ENCODE results near the gene WWOX. TPM values are rescaled to one million over a fixed set of nuclear protein-coding genes. Genes with fewer than 3 reads are reported as not detected.

Gene WWOX
- total and polyA plus RNA-seq, 2 of the 13 experiments (the other 11 are each of a cell fraction or from before 2014, with no cell fraction given) = 9.1 to 37.4 TPM

DNA sequence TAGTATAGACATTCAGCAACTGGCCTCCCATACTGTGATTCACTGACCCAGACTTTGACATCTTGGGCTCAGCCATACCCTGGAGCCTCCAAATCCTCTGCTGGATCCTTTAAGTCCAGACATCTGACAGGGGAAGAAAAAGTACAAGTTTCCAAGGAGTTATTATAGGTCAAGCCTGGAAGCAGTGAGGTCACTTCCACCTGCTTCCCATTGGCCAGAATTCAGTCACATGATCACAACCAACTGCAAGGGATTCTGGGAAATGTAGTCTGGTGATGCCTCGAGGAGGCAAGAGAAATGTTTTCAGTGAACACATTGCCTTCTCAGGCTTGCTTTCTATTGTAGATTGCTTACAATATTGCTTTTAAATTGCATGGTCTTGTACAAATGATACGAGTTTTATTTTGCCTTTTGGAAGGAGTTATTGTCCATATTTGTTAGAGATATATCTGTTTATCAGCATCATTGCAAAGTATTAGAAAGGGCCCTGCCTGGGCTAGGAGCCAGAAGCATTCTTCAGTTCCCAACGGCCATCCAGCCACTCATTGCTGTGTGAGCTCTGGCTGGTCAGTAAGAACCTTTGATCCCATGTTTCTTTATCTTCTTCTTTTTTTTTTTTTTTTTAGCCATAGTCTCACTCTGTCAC is 696.9 kb downstream of the WWOX start (continued):
- TF ChIP-seq, protein P1, sequence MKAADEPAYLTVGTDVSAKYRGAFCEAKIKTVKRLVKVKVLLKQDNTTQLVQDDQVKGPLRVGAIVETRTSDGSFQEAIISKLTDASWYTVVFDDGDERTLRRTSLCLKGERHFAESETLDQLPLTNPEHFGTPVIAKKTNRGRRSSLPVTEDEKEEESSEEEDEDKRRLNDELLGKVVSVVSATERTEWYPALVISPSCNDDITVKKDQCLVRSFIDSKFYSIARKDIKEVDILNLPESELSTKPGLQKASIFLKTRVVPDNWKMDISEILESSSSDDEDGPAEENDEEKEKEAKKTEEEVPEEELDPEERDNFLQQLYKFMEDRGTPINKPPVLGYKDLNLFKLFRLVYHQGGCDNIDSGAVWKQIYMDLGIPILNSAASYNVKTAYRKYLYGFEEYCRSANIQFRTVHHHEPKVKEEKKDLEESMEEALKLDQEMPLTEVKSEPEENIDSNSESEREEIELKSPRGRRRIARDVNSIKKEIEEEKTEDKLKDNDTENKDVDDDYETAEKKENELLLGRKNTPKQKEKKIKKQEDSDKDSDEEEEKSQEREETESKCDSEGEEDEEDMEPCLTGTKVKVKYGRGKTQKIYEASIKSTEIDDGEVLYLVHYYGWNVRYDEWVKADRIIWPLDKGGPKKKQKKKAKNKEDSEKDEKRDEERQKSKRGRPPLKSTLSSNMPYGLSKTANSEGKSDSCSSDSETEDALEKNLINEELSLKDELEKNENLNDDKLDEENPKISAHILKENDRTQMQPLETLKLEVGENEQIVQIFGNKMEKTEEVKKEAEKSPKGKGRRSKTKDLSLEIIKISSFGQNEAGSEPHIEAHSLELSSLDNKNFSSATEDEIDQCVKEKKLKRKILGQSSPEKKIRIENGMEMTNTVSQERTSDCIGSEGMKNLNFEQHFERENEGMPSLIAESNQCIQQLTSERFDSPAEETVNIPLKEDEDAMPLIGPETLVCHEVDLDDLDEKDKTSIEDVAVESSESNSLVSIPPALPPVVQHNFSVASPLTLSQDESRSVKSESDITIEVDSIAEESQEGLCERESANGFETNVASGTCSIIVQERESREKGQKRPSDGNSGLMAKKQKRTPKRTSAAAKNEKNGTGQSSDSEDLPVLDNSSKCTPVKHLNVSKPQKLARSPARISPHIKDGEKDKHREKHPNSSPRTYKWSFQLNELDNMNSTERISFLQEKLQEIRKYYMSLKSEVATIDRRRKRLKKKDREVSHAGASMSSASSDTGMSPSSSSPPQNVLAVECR (CRISPR knock-in tag; IDR thresholded peaks at IDR 0.05; ENCODE audit: borderline replicate concordance) = no peak; the same call in 1 of the 2 replicates
- TF ChIP-seq, protein P2, sequence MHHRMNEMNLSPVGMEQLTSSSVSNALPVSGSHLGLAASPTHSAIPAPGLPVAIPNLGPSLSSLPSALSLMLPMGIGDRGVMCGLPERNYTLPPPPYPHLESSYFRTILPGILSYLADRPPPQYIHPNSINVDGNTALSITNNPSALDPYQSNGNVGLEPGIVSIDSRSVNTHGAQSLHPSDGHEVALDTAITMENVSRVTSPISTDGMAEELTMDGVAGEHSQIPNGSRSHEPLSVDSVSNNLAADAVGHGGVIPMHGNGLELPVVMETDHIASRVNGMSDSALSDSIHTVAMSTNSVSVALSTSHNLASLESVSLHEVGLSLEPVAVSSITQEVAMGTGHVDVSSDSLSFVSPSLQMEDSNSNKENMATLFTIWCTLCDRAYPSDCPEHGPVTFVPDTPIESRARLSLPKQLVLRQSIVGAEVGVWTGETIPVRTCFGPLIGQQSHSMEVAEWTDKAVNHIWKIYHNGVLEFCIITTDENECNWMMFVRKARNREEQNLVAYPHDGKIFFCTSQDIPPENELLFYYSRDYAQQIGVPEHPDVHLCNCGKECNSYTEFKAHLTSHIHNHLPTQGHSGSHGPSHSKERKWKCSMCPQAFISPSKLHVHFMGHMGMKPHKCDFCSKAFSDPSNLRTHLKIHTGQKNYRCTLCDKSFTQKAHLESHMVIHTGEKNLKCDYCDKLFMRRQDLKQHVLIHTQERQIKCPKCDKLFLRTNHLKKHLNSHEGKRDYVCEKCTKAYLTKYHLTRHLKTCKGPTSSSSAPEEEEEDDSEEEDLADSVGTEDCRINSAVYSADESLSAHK (CRISPR knock-in tag; IDR thresholded peaks at IDR 0.05; ENCODE audit: borderline replicate concordance) = no peak
- TF ChIP-seq ELF1 (CRISPR knock-in tag; IDR thresholded peaks at IDR 0.05) = peak; percentile 57; the same call in 1 of the 2 replicates
- TF ChIP-seq HNRNPK (IDR thresholded peaks at IDR 0.05; ENCODE audit: low read depth, low read length, poor library complexity, severe bottlenecking) = no peak
- TF ChIP-seq RAD21 (CRISPR knock-in tag; IDR thresholded peaks at IDR 0.05) = no peak
- TF ChIP-seq AHR (CRISPR knock-in tag; IDR thresholded peaks at IDR 0.05) = no peak
- TF ChIP-seq ZSCAN9 (CRISPR knock-in tag; IDR thresholded peaks at IDR 0.05; ENCODE audit: borderline replicate concordance) = no peak
- TF ChIP-seq, protein P3, sequence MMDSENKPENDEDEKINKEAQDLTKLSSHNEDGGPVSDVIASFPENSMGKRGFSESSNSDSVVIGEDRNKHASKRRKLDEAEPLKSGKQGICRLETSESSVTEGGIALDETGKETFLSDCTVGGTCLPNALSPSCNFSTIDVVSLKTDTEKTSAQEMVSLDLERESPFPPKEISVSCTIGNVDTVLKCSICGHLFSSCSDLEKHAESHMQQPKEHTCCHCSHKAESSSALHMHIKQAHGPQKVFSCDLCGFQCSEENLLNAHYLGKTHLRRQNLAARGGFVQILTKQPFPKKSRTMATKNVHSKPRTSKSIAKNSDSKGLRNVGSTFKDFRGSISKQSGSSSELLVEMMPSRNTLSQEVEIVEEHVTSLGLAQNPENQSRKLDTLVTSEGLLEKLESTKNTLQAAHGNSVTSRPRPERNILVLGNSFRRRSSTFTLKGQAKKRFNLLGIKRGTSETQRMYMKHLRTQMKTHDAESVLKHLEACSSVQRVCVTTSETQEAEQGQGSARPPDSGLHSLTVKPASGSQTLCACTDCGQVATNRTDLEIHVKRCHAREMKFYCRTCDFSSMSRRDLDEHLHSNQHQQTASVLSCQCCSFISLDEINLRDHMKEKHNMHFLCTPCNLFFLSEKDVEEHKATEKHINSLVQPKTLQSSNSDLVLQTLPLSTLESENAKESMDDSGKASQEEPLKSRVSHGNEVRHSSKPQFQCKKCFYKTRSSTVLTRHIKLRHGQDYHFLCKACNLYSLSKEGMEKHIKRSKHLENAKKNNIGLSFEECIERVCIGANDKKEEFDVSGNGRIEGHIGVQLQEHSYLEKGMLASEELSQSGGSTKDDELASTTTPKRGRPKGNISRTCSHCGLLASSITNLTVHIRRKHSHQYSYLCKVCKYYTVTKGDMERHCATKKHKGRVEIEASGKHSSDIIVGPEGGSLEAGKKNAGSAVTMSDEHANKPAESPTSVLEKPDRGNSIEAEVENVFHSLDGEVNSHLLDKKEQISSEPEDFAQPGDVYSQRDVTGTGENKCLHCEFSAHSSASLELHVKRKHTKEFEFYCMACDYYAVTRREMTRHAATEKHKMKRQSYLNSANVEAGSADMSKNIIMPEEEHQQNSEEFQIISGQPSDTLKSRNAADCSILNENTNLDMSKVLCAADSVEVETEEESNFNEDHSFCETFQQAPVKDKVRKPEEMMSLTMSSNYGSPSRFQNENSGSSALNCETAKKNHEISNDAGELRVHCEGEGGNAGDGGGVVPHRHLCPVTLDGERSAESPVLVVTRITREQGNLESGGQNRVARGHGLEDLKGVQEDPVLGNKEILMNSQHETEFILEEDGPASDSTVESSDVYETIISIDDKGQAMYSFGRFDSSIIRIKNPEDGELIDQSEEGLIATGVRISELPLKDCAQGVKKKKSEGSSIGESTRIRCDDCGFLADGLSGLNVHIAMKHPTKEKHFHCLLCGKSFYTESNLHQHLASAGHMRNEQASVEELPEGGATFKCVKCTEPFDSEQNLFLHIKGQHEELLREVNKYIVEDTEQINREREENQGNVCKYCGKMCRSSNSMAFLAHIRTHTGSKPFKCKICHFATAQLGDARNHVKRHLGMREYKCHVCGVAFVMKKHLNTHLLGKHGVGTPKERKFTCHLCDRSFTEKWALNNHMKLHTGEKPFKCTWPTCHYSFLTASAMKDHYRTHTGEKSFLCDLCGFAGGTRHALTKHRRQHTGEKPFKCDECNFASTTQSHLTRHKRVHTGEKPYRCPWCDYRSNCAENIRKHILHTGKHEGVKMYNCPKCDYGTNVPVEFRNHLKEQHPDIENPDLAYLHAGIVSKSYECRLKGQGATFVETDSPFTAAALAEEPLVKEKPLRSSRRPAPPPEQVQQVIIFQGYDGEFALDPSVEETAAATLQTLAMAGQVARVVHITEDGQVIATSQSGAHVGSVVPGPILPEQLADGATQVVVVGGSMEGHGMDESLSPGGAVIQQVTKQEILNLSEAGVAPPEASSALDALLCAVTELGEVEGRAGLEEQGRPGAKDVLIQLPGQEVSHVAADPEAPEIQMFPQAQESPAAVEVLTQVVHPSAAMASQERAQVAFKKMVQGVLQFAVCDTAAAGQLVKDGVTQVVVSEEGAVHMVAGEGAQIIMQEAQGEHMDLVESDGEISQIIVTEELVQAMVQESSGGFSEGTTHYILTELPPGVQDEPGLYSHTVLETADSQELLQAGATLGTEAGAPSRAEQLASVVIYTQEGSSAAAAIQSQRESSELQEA (CRISPR knock-in tag; IDR thresholded peaks at IDR 0.05; ENCODE audit: not compliant biosample characterization) = no peak
- no peak for TF ChIP-seq KDM2A (CRISPR knock-in tag; IDR thresholded peaks at IDR 0.05; ENCODE audit: borderline replicate concordance, low read depth)
- no peak for TF ChIP-seq NFE2L2 (IDR thresholded peaks at IDR 0.05; ENCODE audit: low read length)
- no peak for TF ChIP-seq ZNF782 (CRISPR knock-in tag; IDR thresholded peaks at IDR 0.05; ENCODE audit: borderline replicate concordance)
- no peak for TF ChIP-seq THAP7 (CRISPR knock-in tag; IDR thresholded peaks at IDR 0.05)
- TF ChIP-seq SMAD3 (CRISPR knock-in tag; IDR thresholded peaks at IDR 0.05) = no peak
